Mesendoderm (in vitro differentiated cells): ENCODE measurements around the gene YY1.

Experiments
- DNase-seq: peaks from one replicate; pipeline ENCODE4 v3.0.0; 2013
- H2AK5ac ChIP-seq: 2 replicates; pipeline ENCODE4 v1.6.1; 2013; ENCODE audit warnings: low read length, inconsistent platforms
- H2BK120ac ChIP-seq: 2 replicates; pipeline ENCODE4 v1.6.1; 2013; ENCODE audit warnings: low read depth, mild to moderate bottlenecking, low read length, moderate library complexity, mixed read lengths
- H2BK15ac ChIP-seq: replicated peaks from 2 replicates; pipeline ENCODE4 v1.6.1; 2013; ENCODE audit warnings: low read depth, mild to moderate bottlenecking, moderate library complexity
- H2BK5ac ChIP-seq: 2 replicates; pipeline ENCODE4 v1.6.1; 2013; ENCODE audit warnings: low read length, inconsistent platforms
- H3K18ac ChIP-seq: 2 replicates; pipeline ENCODE4 v1.6.1; 2013; ENCODE audit warnings: mild to moderate bottlenecking, low read length, mixed read lengths
- H3K23ac ChIP-seq: one replicate; pipeline ENCODE4 v1.6.1; 2013; ENCODE audit warnings: low read length
- H3K27ac ChIP-seq: 2 replicates; pipeline ENCODE4 v1.5.1; 2013; ENCODE audit warnings: low read depth, mild to moderate bottlenecking, inconsistent platforms, low read length, moderate library complexity
- H3K27me3 ChIP-seq: 2 replicates; pipeline ENCODE4 v1.6.1; 2013; ENCODE audit warnings: low read length, control low read depth, mild to moderate bottlenecking, inconsistent platforms; ENCODE audit not compliant: insufficient read depth, poor library complexity
- H3K36me3 ChIP-seq: 2 replicates; pipeline ENCODE4 v1.6.1; 2013; ENCODE audit warnings: low read length, inconsistent platforms; ENCODE audit not compliant: control insufficient read depth, insufficient read depth
- H3K4ac ChIP-seq: one replicate; pipeline ENCODE4 v1.6.1; 2013; ENCODE audit warnings: low read depth, mild to moderate bottlenecking, low read length, moderate library complexity
- H3K4me1 ChIP-seq: 2 replicates; pipeline ENCODE4 v1.6.1; 2013; ENCODE audit warnings: low read depth, low read length, inconsistent platforms; ENCODE audit not compliant: control insufficient read depth
- H3K4me2 ChIP-seq: 2 replicates; pipeline ENCODE4 v1.6.1; 2013; ENCODE audit warnings: low read length
- H3K4me3 ChIP-seq: 2 replicates; pipeline ENCODE4 v1.5.1; 2013; ENCODE audit warnings: mild to moderate bottlenecking, low read length
- H3K56ac ChIP-seq: one replicate; pipeline ENCODE4 v1.6.1; 2013; ENCODE audit warnings: low read length
- H3K79me1 ChIP-seq: 2 replicates; pipeline ENCODE4 v1.6.1; 2013; ENCODE audit warnings: low read length, inconsistent platforms
- H3K79me2 ChIP-seq: 2 replicates; pipeline ENCODE4 v1.6.1; 2013; ENCODE audit warnings: mild to moderate bottlenecking, low read length; ENCODE audit not compliant: control insufficient read depth, insufficient read depth
- H3K9ac ChIP-seq: 2 replicates; pipeline ENCODE4 v1.6.1; 2013; ENCODE audit warnings: low read length, inconsistent platforms
- H4K5ac ChIP-seq: one replicate; pipeline ENCODE4 v1.6.1; 2013; ENCODE audit warnings: low read length
- H4K8ac ChIP-seq: one replicate; pipeline ENCODE4 v1.6.1; 2013; ENCODE audit warnings: low read depth, mild to moderate bottlenecking, control low read depth, low read length, moderate library complexity
- WGBS: extraction: QIAGEN DNeasy Blood & Tissue Kit; methylation state at CpG from one replicate; pipeline ENCODE4 v1.1.7; 2013; ENCODE audit warnings: low lambda C conversion rate, missing lambda C conversion rate; ENCODE audit not compliant: insufficient coverage; ENCODE audit errors: extremely low coverage; 5-methylcytosine and 5-hydroxymethylcytosine counted together

Gene YY1

DNA sequence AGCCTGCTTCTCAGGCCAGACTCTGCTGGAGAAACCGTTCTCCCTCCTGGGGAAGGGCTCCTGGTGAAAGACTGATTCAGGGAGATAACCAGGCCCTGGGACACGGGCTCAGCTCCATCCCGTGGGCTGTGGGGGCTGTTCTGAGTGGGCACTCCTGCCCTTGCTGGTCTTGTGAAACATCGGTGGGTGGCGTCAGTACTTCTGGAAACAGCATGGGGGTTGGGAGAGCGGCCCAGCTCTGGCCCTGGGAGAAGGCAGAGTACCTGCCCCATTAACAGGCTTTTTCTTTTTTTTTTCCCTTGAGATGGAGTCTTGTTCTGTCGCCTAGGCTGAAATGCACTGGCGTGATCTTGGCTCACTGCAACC is 85.0 kb downstream of the YY1 start:
- H2AK5ac ChIP-seq: no peak overlapping the region
- no peaks in the 10 kb centered on the region for H3K79me1 ChIP-seq
- H3K4me2 ChIP-seq: no peak overlapping the region
- no peaks in the 10 kb centered on the region for H3K27me3 ChIP-seq
- H3K23ac ChIP-seq: no peak overlapping the region
- H2BK5ac ChIP-seq: no peak overlapping the region
- H3K36me3 ChIP-seq: no peaks in the 10 kb centered on the region
- no peaks in the 10 kb centered on the region for H3K79me2 ChIP-seq
- no peak overlapping the region for H3K27ac ChIP-seq
- no peak overlapping the region for H2BK15ac ChIP-seq
- no peak overlapping the region for H2BK120ac ChIP-seq
- H3K4me1 ChIP-seq: no peaks in the 10 kb centered on the region
- H3K56ac ChIP-seq: no peak overlapping the region
- no peak overlapping the region for H3K9ac ChIP-seq
- H4K5ac ChIP-seq: no peak overlapping the region
- no peak for DNase-seq
- no peak overlapping the region for H3K4me3 ChIP-seq
- no peak overlapping the region for H4K8ac ChIP-seq
- no peak overlapping the region for H3K18ac ChIP-seq
- no peak overlapping the region for H3K4ac ChIP-seq
- WGBS: no CpG with 5 or more reads among the region's 8 CpGs

GRCh38 chr14:100325231-100325632 is 86.3 kb downstream of the YY1 start:
- no peak overlapping the region for H2BK120ac ChIP-seq
- DNase-seq: no peak
- no peak overlapping the region for H2BK5ac ChIP-seq

GRCh38 chr14:100325958-100326357 is 87.0 kb downstream of the YY1 start:
- Histone ChIP-seq H3K4ac (no peak overlapping the region), H3K4me3 (no peak overlapping the region), H3K9ac (no peak overlapping the region), H3K36me3 (no peaks in the 10 kb centered on the region), H3K4me2 (no peak overlapping the region), H3K79me1 (no peaks in the 10 kb centered on the region), H3K56ac (no peak overlapping the region), H2BK15ac (no peak overlapping the region), H2BK5ac (no peak overlapping the region), H3K79me2 (no peaks in the 10 kb centered on the region), H3K27ac (no peak overlapping the region), H3K27me3 (no peaks in the 10 kb centered on the region), H3K23ac (no peak overlapping the region), H4K8ac (no peak overlapping the region), H4K5ac (no peak overlapping the region), H3K18ac (no peak overlapping the region), H2BK120ac (no peak overlapping the region), H3K4me1 (no peaks in the 10 kb centered on the region), H2AK5ac (no peak overlapping the region)
- no peak for DNase-seq
- WGBS: no CpG with 5 or more reads among the region's 13 CpGs

More at GRCh38 chr14:100325231-100325632, 86.3 kb downstream of the YY1 start:
- no peak overlapping the region for H2BK15ac ChIP-seq
- no peak overlapping the region for H3K23ac ChIP-seq
- no peaks in the 10 kb centered on the region for H3K79me2 ChIP-seq
- no peak overlapping the region for H3K9ac ChIP-seq
- H3K79me1 ChIP-seq: no peaks in the 10 kb centered on the region
- no CpG with 5 or more reads among the region's 17 CpGs for WGBS
- H3K27me3 ChIP-seq: no peaks in the 10 kb centered on the region
- H4K5ac ChIP-seq: no peak overlapping the region
- no peaks in the 10 kb centered on the region for H3K4me1 ChIP-seq
- no peak overlapping the region for H3K27ac ChIP-seq
- H3K56ac ChIP-seq: no peak overlapping the region
- H3K4me2 ChIP-seq: no peak overlapping the region
- H3K4me3 ChIP-seq: no peak overlapping the region
- H2AK5ac ChIP-seq: no peak overlapping the region
- H3K4ac ChIP-seq: no peak overlapping the region
- no peak overlapping the region for H3K18ac ChIP-seq
- no peak overlapping the region for H4K8ac ChIP-seq
- H3K36me3 ChIP-seq: no peaks in the 10 kb centered on the region

GRCh38 chr14:100327128-100327527 is 88.2 kb downstream of the YY1 start:
- Histone ChIP-seq H3K4me3 (no peak overlapping the region), H3K27ac (no peak overlapping the region), H3K4ac (no peak overlapping the region), H2AK5ac (no peak overlapping the region), H3K4me2 (no peak overlapping the region), H3K23ac (no peak overlapping the region), H3K27me3 (no peaks in the 10 kb centered on the region), H2BK120ac (no peak overlapping the region), H4K5ac (no peak overlapping the region), H3K4me1 (no peaks in the 10 kb centered on the region), H3K18ac (no peak overlapping the region), H3K9ac (no peak overlapping the region), H2BK5ac (no peak overlapping the region), H3K56ac (no peak overlapping the region), H3K79me1 (no peaks in the 10 kb centered on the region), H3K36me3 (no peaks in the 10 kb centered on the region), H2BK15ac (no peak overlapping the region), H3K79me2 (no peaks in the 10 kb centered on the region), H4K8ac (no peak overlapping the region)
- WGBS: no CpG with 5 or more reads among the region's 24 CpGs
- no peak for DNase-seq

DNA sequence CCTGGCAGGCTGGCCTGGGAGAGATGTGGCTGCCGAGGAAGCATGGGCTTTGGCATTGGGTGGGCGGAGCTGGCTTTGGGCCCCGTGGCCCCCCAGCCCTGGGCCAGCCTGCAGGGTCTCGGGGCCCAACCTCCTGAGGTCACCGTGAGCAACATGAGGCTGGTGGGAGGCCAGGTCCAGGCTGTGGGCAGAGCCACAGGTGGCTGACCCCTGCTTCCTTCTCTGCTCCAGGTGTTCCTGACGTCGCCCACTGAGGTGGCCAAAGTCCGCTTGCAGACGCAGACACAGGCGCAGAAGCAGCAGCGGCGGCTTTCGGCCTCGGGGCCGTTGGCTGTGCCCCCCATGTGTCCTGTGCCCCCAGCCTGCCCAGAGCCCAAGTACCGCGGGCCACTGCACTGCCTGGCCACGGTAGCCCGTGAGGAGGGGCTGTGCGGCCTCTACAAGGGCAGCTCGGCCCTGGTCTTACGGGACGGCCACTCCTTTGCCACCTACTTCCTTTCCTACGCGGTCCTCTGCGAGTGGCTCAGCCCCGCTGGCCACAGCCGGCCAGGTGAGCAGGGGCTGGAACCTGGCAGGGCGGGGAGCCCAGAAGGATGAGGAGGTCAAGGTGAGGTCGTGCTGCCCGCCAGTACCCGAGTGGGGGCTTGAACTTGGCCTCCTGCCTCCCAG is 89.7 kb downstream of the YY1 start:
- Histone ChIP-seq H2BK120ac (no peak overlapping the region), H3K27me3 (no peaks in the 10 kb centered on the region), H3K56ac (no peak overlapping the region), H3K18ac (no peak overlapping the region), H3K79me1 (no peaks in the 10 kb centered on the region), H2AK5ac (no peak overlapping the region), H3K4me1 (no peaks in the 10 kb centered on the region), H3K9ac (no peak overlapping the region), H2BK15ac (no peak overlapping the region), H3K36me3 (no peaks in the 10 kb centered on the region), H3K79me2 (no peaks in the 10 kb centered on the region), H3K4ac (no peak overlapping the region), H2BK5ac (no peak overlapping the region), H3K4me3 (no peak overlapping the region), H3K27ac (no peak overlapping the region), H4K5ac (no peak overlapping the region), H3K4me2 (no peak overlapping the region), H4K8ac (no peak overlapping the region), H3K23ac (no peak overlapping the region)
- DNase-seq: no peak
- no CpG with 5 or more reads among the region's 32 CpGs for WGBS
